ENCODE results near the gene NDUFS6. TPM values are rescaled to one million over a fixed set of nuclear protein-coding genes. Genes with fewer than 3 reads are reported as not detected.
"Not testable (repeated sequence)": the region's sequence is repeated elsewhere in the genome, so short reads cannot be mapped to it uniquely, and the experiment has no call there.

Gene NDUFS6
- total and polyA plus RNA-seq, 8 donors: 12.8 to 95.0 (median 86.0) TPM; not detected in 1

- H3K4me3 ChIP-seq: no peak overlapping the region
- H3K27me3 ChIP-seq: no peaks in the 10 kb centered on the region
- intact Hi-C loops (cut with DNase I; ENCODE audit: low total_unique reads): no loop called here
- no peak for TF ChIP-seq POLR2AphosphoS5 (IDR thresholded peaks at IDR 0.05)
- no peak for TF ChIP-seq POLR2A (IDR thresholded peaks at IDR 0.05)
- TF ChIP-seq EP300 (IDR thresholded peaks at IDR 0.05): no peak
- no peaks in the 10 kb centered on the region for H3K4me1 ChIP-seq
- no peak for DNase-seq
- H3K36me3 ChIP-seq: peaks cover 78 to 100% (median 100%) of the 10 kb centered on the region in 4 donors
- no peaks in the 10 kb centered on the region for H3K9me3 ChIP-seq
- WGBS, 5 donors: 93 to 95% (median 94%) methylated on average over 10 of the region's 10 CpGs
- H3K27ac ChIP-seq: no peak overlapping the region
These were observed 9.4 kb downstream of the NDUFS6 start for GRCh38 chr5:1810581-1811101.

GRCh38 chr5:1814183-1815020 is 13.2 kb downstream of the NDUFS6 start:
- no peaks in the 10 kb centered on the region for H3K27me3 ChIP-seq
- H3K9me3 ChIP-seq: no peaks in the 10 kb centered on the region
- no peak for DNase-seq
- peaks cover 67 to 100% (median 100%) of the 10 kb centered on the region in 4 donors for H3K36me3 ChIP-seq
- H3K4me3 ChIP-seq: no peak overlapping the region
- intact Hi-C loops (cut with DNase I; ENCODE audit: low total_unique reads): no loop called here
- no peak overlapping the region for H3K27ac ChIP-seq
- no peaks in the 10 kb centered on the region for H3K4me1 ChIP-seq
- TF ChIP-seq POLR2AphosphoS5 (IDR thresholded peaks at IDR 0.05) (no peak), POLR2A (IDR thresholded peaks at IDR 0.05) (no peak), EP300 (IDR thresholded peaks at IDR 0.05) (no peak), CTCF (IDR thresholded peaks at IDR 0.05) (no peak)
- WGBS, 5 donors: 93 to 98% (median 96%) methylated on average over 28 to 30 of the region's 30 CpGs

- DNase-seq: no peak
- H3K9me3 ChIP-seq: no peaks in the 10 kb centered on the region
- no peaks in the 10 kb centered on the region for H3K4me1 ChIP-seq
- no peak overlapping the region for H3K27ac ChIP-seq
- intact Hi-C loops (cut with DNase I; ENCODE audit: low total_unique reads): no loop called here
- no peak for TF ChIP-seq EP300 (IDR thresholded peaks at IDR 0.05)
- TF ChIP-seq CTCF (IDR thresholded peaks at IDR 0.05): no peak
- TF ChIP-seq POLR2AphosphoS5 (IDR thresholded peaks at IDR 0.05): no peak
- TF ChIP-seq POLR2A (IDR thresholded peaks at IDR 0.05): no peak
- 93 to 97% (median 96%) methylated on average over 17 to 18 of the region's 18 CpGs for WGBS, 5 donors
- no peaks in the 10 kb centered on the region for H3K27me3 ChIP-seq
- no peak overlapping the region for H3K4me3 ChIP-seq
- peaks cover 60 to 100% (median 100%) of the 10 kb centered on the region in 4 donors for H3K36me3 ChIP-seq
These were observed 14.0 kb downstream of the NDUFS6 start for GRCh38 chr5:1815071-1815786.

- intact Hi-C loops (cut with DNase I; ENCODE audit: low total_unique reads): no loop called here
These were observed 14.7 kb downstream of the NDUFS6 start for GRCh38 chr5:1815881-1816292.

GRCh38 chr5:1816495-1817089 is 15.4 kb downstream of the NDUFS6 start:
- H3K36me3 ChIP-seq: peaks cover 65 to 100% (median 100%) of the 10 kb centered on the region in 4 donors
- WGBS, 5 donors: 93 to 96% (median 96%) methylated on average over 14 to 18 of the region's 18 CpGs
- H3K4me1 ChIP-seq: not testable (repeated sequence)

More at GRCh38 chr5:1815881-1816292, 14.7 kb downstream of the NDUFS6 start:
- no peak for TF ChIP-seq POLR2A (IDR thresholded peaks at IDR 0.05)
- TF ChIP-seq POLR2AphosphoS5 (IDR thresholded peaks at IDR 0.05): no peak
- no peak for TF ChIP-seq CTCF (IDR thresholded peaks at IDR 0.05)
- no peak for TF ChIP-seq EP300 (IDR thresholded peaks at IDR 0.05)
- Histone ChIP-seq H3K9me3 (no peaks in the 10 kb centered on the region), H3K27me3 (no peaks in the 10 kb centered on the region), H3K4me1 (no peaks in the 10 kb centered on the region), H3K27ac (no peak overlapping the region), H3K36me3 (peaks cover 61 to 100% (median 100%) of the 10 kb centered on the region in 4 donors), H3K4me3 (no peak overlapping the region)
- WGBS, 5 donors: 90 to 94% (median 93%) methylated on average over 17 of the region's 17 CpGs
- no peak for DNase-seq

More at GRCh38 chr5:1816495-1817089, 15.4 kb downstream of the NDUFS6 start:
- H3K4me3 ChIP-seq; DNase-seq; H3K27me3 ChIP-seq; intact Hi-C loops (cut with DNase I; ENCODE audit: low total_unique reads); H3K27ac ChIP-seq; H3K9me3 ChIP-seq: not testable (repeated sequence)
